ENCODE measurements around the gene DLL1. TPM values are rescaled to one million over a fixed set of nuclear protein-coding genes. Genes with fewer than 3 reads are reported as not detected.

Gene DLL1
- total RNA-seq, 1 donor from 2014 or later = 16.5 TPM

GRCh38 chr6:170260686-170261085 lies 30.2 kb downstream of the DLL1 start:
- Histone ChIP-seq H3K4me1 (no peaks in the 10 kb centered on the region), H3K36me3 (no peaks in the 10 kb centered on the region), H3K27ac (no peak overlapping the region), H3K27me3 (no peaks in the 10 kb centered on the region), H3K9me3 (no peaks in the 10 kb centered on the region), H3K4me3 (no peak overlapping the region)
- no peak for DNase-seq (ENCODE audit: low spot score in 2 of 2)
- TF ChIP-seq CTCF (IDR thresholded peaks at IDR 0.05) = no peak
- intact Hi-C loops (cut with DNase I) = no loop called here

GRCh38 chr6:170259278-170259677 lies 31.6 kb downstream of the DLL1 start:
- no peak overlapping the region for H3K4me3 ChIP-seq
- H3K27ac ChIP-seq = no peak overlapping the region
- no peak for DNase-seq (ENCODE audit: low spot score in 2 of 2)
- no peaks in the 10 kb centered on the region for H3K9me3 ChIP-seq
- no peaks in the 10 kb centered on the region for H3K36me3 ChIP-seq
- intact Hi-C loops (cut with DNase I) = no loop called here
- no peaks in the 10 kb centered on the region for H3K27me3 ChIP-seq
- H3K4me1 ChIP-seq = no peaks in the 10 kb centered on the region
- TF ChIP-seq CTCF (IDR thresholded peaks at IDR 0.05) = no peak

- no peak overlapping the region for H3K4me3 ChIP-seq
- H3K4me1 ChIP-seq = no peaks in the 10 kb centered on the region
- H3K27ac ChIP-seq = no peak overlapping the region
- intact Hi-C loops (cut with DNase I) = no loop called here
- TF ChIP-seq CTCF (IDR thresholded peaks at IDR 0.05) = no peak
- no peak for DNase-seq (ENCODE audit: low spot score in 2 of 2)
- no peaks in the 10 kb centered on the region for H3K9me3 ChIP-seq
- no peaks in the 10 kb centered on the region for H3K27me3 ChIP-seq
- no peaks in the 10 kb centered on the region for H3K36me3 ChIP-seq
Observed at GRCh38 chr6:170258407-170258806, 32.5 kb downstream of the DLL1 start.

- H3K36me3 ChIP-seq = no peaks in the 10 kb centered on the region
- no peaks in the 10 kb centered on the region for H3K9me3 ChIP-seq
- DNase-seq (ENCODE audit: low spot score in 2 of 2) = no peak
- H3K4me1 ChIP-seq = no peaks in the 10 kb centered on the region
- no peaks in the 10 kb centered on the region for H3K27me3 ChIP-seq
- no peak for TF ChIP-seq CTCF (IDR thresholded peaks at IDR 0.05)
- intact Hi-C loops (cut with DNase I) = no loop called here
- H3K4me3 ChIP-seq = no peak overlapping the region
- H3K27ac ChIP-seq = no peak overlapping the region
Observed at GRCh38 chr6:170257376-170257775, 33.5 kb downstream of the DLL1 start.

GRCh38 chr6:170256641-170257040 lies 34.2 kb downstream of the DLL1 start:
- intact Hi-C loops (cut with DNase I) = no loop called here
- H3K27ac ChIP-seq = no peak overlapping the region
- H3K36me3 ChIP-seq = no peaks in the 10 kb centered on the region
- no peaks in the 10 kb centered on the region for H3K27me3 ChIP-seq
- no peak for DNase-seq (ENCODE audit: low spot score in 2 of 2)
- no peak for TF ChIP-seq CTCF (IDR thresholded peaks at IDR 0.05)
- H3K4me1 ChIP-seq = no peaks in the 10 kb centered on the region
- no peaks in the 10 kb centered on the region for H3K9me3 ChIP-seq
- no peak overlapping the region for H3K4me3 ChIP-seq

- DNase-seq (ENCODE audit: low spot score in 2 of 2) = no peak
Observed at GRCh38 chr6:170255426-170256125, 35.3 kb downstream of the DLL1 start.

More at GRCh38 chr6:170255426-170256125, 35.3 kb downstream of the DLL1 start:
- intact Hi-C loops (cut with DNase I) = no loop called here
- Histone ChIP-seq H3K4me3 (no peak overlapping the region), H3K4me1 (no peaks in the 10 kb centered on the region), H3K36me3 (no peaks in the 10 kb centered on the region), H3K9me3 (no peaks in the 10 kb centered on the region), H3K27me3 (no peaks in the 10 kb centered on the region), H3K27ac (no peak overlapping the region)
- no peak for TF ChIP-seq CTCF (IDR thresholded peaks at IDR 0.05)

All from ascending aorta (tissue), 2 donors.